ENCODE data around the gene SYNJ1. TPM values are rescaled to one million over a fixed set of nuclear protein-coding genes. Genes with fewer than 3 reads are reported as not detected.
A peak's percentile ranks its signal among the peaks of the same experiment; 100 is the strongest.

Gene SYNJ1
- total RNA-seq, 2 donors from 2014 or later, result 11.7 to 12.5 TPM

DNA sequence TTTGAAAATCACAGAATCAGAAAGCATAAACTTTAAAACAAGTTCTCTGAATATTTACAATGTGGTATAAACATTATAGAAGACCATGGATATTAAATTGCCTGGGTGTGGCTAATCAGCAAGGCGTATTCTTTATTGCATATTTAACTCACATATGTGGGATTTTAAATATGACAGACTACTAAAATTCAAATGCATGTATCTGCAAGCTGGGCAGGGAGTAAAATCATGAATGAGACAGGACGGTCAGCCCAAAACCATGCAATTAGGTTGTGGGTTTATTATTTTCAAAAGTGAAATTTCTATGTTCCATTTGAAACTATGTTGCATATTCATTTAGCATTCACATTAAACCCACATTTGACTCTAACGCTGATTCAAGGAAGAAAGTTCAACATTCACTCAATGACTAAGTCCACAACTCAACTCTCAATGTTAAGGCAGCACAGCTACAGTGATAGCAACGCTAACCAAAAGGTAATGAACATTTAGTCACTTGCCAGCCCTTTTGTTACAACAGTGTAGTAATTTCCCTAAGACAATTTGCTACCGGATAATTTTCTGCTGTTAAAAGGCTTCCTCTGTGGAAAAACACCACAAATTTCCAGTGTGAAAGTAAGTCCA, 6.3 kb upstream of the SYNJ1 start:
- DNase-seq, result no peak
- intact Hi-C loops (cut with DNase I), result loop anchor here (5.0 kb wide), 1 partner anchor 33 kb away; no protein-coding TSS in a partner anchor
- H3K36me3 ChIP-seq, result no peaks in the 10 kb centered on the region
- TF ChIP-seq, protein P1, sequence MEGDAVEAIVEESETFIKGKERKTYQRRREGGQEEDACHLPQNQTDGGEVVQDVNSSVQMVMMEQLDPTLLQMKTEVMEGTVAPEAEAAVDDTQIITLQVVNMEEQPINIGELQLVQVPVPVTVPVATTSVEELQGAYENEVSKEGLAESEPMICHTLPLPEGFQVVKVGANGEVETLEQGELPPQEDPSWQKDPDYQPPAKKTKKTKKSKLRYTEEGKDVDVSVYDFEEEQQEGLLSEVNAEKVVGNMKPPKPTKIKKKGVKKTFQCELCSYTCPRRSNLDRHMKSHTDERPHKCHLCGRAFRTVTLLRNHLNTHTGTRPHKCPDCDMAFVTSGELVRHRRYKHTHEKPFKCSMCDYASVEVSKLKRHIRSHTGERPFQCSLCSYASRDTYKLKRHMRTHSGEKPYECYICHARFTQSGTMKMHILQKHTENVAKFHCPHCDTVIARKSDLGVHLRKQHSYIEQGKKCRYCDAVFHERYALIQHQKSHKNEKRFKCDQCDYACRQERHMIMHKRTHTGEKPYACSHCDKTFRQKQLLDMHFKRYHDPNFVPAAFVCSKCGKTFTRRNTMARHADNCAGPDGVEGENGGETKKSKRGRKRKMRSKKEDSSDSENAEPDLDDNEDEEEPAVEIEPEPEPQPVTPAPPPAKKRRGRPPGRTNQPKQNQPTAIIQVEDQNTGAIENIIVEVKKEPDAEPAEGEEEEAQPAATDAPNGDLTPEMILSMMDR (IDR thresholded peaks at IDR 0.05), result no peak
- no peaks in the 10 kb centered on the region for H3K4me1 ChIP-seq
- H3K27ac ChIP-seq, result no peak overlapping the region
- no peak overlapping the region for H3K4me3 ChIP-seq
- H3K9ac ChIP-seq (ENCODE audit: low read depth in 2 of 2, low read length in 2 of 2), result no peak overlapping the region
- H3K27me3 ChIP-seq, result no peaks in the 10 kb centered on the region
- no peaks in the 10 kb centered on the region for H3K9me3 ChIP-seq

DNA sequence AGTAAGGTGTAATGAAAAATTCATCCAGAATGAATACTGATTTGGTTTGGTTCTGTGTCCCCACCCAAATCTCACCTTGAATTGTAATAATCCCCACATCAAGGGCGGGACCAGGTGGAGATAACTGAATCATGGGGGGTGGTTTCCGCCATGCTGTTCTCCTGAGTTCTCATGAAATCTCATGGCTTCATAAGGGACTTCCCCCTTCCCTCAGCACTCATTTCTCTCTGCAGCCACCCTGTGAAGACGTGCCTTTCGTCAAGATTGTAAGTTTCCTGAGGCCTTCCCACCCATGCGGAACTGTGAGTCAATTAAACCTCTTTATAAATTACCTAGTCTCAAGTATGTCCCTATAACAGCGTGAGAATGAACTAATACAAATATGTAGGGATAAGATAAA, 5.5 kb upstream of the SYNJ1 start:
- intact Hi-C loops (cut with DNase I), result loop anchor here (5.0 kb wide), 1 partner anchor 34 kb away; no protein-coding TSS in a partner anchor
- no peak overlapping the region for H3K9ac ChIP-seq (ENCODE audit: low read depth in 2 of 2, low read length in 2 of 2)
- DNase-seq, result no peak
- no peaks in the 10 kb centered on the region for H3K36me3 ChIP-seq
- H3K27me3 ChIP-seq, result no peaks in the 10 kb centered on the region
- no peaks in the 10 kb centered on the region for H3K9me3 ChIP-seq
- no peaks in the 10 kb centered on the region for H3K4me1 ChIP-seq
- H3K27ac ChIP-seq, result no peak overlapping the region
- H3K4me3 ChIP-seq, result no peak overlapping the region
- TF ChIP-seq, protein P1 (IDR thresholded peaks at IDR 0.05), result no peak

- H3K9me3 ChIP-seq, result no peaks in the 10 kb centered on the region
- H3K27me3 ChIP-seq, result no peaks in the 10 kb centered on the region
- no peaks in the 10 kb centered on the region for H3K36me3 ChIP-seq
- no peak overlapping the region for H3K9ac ChIP-seq (ENCODE audit: low read depth in 2 of 2, low read length in 2 of 2)
- no peaks in the 10 kb centered on the region for H3K4me1 ChIP-seq
- H3K4me3 ChIP-seq, result no peak overlapping the region
- no peak overlapping the region for H3K27ac ChIP-seq
- no peak for DNase-seq
- intact Hi-C loops (cut with DNase I), result loop anchor here (5.0 kb wide), 1 partner anchor 35 kb away; no protein-coding TSS in a partner anchor
- TF ChIP-seq, protein P1 (IDR thresholded peaks at IDR 0.05), result no peak
Measured at GRCh38 chr21:32732544-32732943, 4.7 kb upstream of the SYNJ1 start.

DNA sequence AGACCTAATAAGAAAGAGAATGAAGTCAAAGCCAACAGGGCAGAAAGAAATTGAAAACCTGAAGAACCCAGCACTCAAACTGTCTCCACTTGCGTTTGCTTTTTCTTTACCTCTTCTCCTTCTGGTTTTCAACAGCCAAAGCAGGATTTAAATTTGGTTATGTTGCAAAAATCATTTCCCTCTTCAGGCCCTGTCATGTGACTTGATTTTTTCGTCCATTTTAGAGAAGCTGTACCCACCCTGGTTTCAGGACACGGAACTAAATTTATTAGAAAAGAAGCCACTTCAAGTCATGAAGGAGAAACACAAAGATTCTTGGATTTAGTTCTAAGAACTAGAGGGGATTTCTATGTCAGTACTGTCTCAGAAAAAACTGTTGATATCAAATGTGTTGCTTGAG, 1.0 kb upstream of the SYNJ1 start:
- intact Hi-C loops (cut with DNase I), result no loop called here
- H3K9me3 ChIP-seq, result no peaks in the 10 kb centered on the region
- H3K4me3 ChIP-seq, result peak overlapping the region; percentile 90
- no peaks in the 10 kb centered on the region for H3K36me3 ChIP-seq
- TF ChIP-seq, protein P1 (IDR thresholded peaks at IDR 0.05), result no peak
- peak overlapping the region; percentile 90 for H3K27ac ChIP-seq
- H3K9ac ChIP-seq (ENCODE audit: low read depth in 2 of 2, low read length in 2 of 2), result no peak overlapping the region
- DNase-seq, result no peak
- H3K27me3 ChIP-seq, result no peaks in the 10 kb centered on the region
- peaks cover 4% of the 10 kb centered on the region for H3K4me1 ChIP-seq

- TF ChIP-seq, protein P1 (IDR thresholded peaks at IDR 0.05), result no peak
- intact Hi-C loops (cut with DNase I), result no loop called here
Measured at GRCh38 chr21:32728456-32728839, 635 bp upstream of the SYNJ1 start.

More at GRCh38 chr21:32728456-32728839, 635 bp upstream of the SYNJ1 start:
- H3K4me1 ChIP-seq, result peaks cover 4% of the 10 kb centered on the region
- no peak for DNase-seq
- H3K9ac ChIP-seq (ENCODE audit: low read depth in 2 of 2, low read length in 2 of 2), result peak overlapping the region in 1 of 2 donors; percentile 84
- no peaks in the 10 kb centered on the region for H3K9me3 ChIP-seq
- H3K4me3 ChIP-seq, result peak overlapping the region; percentile 90
- H3K36me3 ChIP-seq, result no peaks in the 10 kb centered on the region
- H3K27me3 ChIP-seq, result no peaks in the 10 kb centered on the region
- peak overlapping the region; percentile 90 for H3K27ac ChIP-seq

All from colonic mucosa (tissue), 4 donors.